Stomach (tissue), 4 donors: Measurements from ENCODE around the gene USP53.

Experiments used
- CTCF ChIP-seq, 7 experiments: fragments of 450-650 bp in 4 of 7; fragments of 200-600 bp in 3 of 7; sonication (generic) in 3 of 7; IDR thresholded peaks; one replicate each; pipeline ENCODE4 v1.5.1; 2016 to 2019; ENCODE audit warnings: antibody characterized with exemption in 7 of 7, control low read depth in 2 of 7, mild to moderate bottlenecking in 1 of 7
- EP300 ChIP-seq: sonication (generic); formaldehyde crosslinking; IDR thresholded peaks from one replicate; pipeline ENCODE4 v1.6.1; 2017; ENCODE audit warnings: antibody characterized with exemption
- POLR2A ChIP-seq, 4 donors: fragments of 450-650 bp; IDR thresholded peaks; one replicate each; pipeline ENCODE4 v1.6.1; 2016; ENCODE audit warnings: antibody characterized with exemption in 4 of 4, control low read depth in 2 of 4, mild to moderate bottlenecking in 1 of 4, moderate library complexity in 1 of 4
- POLR2AphosphoS5 ChIP-seq, 3 donors: sonication (generic); formaldehyde crosslinking; IDR thresholded peaks; one replicate each; pipeline ENCODE4 v1.6.1; 2016; ENCODE audit warnings: antibody characterized with exemption in 3 of 3

- TF ChIP-seq CTCF (IDR thresholded peaks at IDR 0.05) = no peak
- TF ChIP-seq POLR2AphosphoS5 (IDR thresholded peaks at IDR 0.05) = no peak
- TF ChIP-seq POLR2A (IDR thresholded peaks at IDR 0.05) = no peak
- TF ChIP-seq EP300 = no peak
Measured at GRCh38 chr4:119205690-119206089, 6.8 kb upstream of the USP53 start.
